ENCODE results near the gene HOXA7.

GRCh38 chr7:27166531-27167505 lies 10.3 kb upstream of the HOXA7 start:
- no peak for TF ChIP-seq POLR2A (IDR thresholded peaks at IDR 0.05)
- TF ChIP-seq CTCF (IDR thresholded peaks at IDR 0.05) = no peak

Data from heart left ventricle (tissue), 13 donors.